Fibroblast of lung (primary cell): ENCODE data around the gene MS4A18. TPM values are rescaled to one million over a fixed set of nuclear protein-coding genes. Genes with fewer than 3 reads are reported as not detected.

Experiments
- DNase-seq, 2 donors: peaks; one replicate each; pipeline versions ENCODE4 v3.0.0 to v3.0.0-alpha.2; 2010; ENCODE audit warnings: low read depth in 2 of 2
- H2AFZ ChIP-seq: 2 replicates; pipeline ENCODE4 v1.5.1; 2012; ENCODE audit warnings: low read length, control low read depth, inconsistent platforms
- H3K27ac ChIP-seq: 2 replicates; pipeline ENCODE4 v1.5.1; 2011; ENCODE audit warnings: low read length, control low read depth; ENCODE audit not compliant: insufficient read depth
- H3K27me3 ChIP-seq: 2 replicates; pipeline ENCODE4 v1.5.1; 2011; ENCODE audit warnings: mild to moderate bottlenecking, low read length; ENCODE audit not compliant: control insufficient read depth, insufficient read depth
- H3K36me3 ChIP-seq: 2 replicates; pipeline ENCODE4 v1.5.1; 2011; ENCODE audit warnings: low read length; ENCODE audit not compliant: control insufficient read depth, insufficient read depth
- H3K4me1 ChIP-seq: 2 replicates; pipeline ENCODE4 v1.5.1; 2011; ENCODE audit warnings: low read length; ENCODE audit not compliant: control insufficient read depth, insufficient read depth; ENCODE audit errors: extremely low read depth
- H3K4me2 ChIP-seq: 2 replicates; pipeline ENCODE4 v1.5.1; 2011; ENCODE audit warnings: low read length, control low read depth; ENCODE audit not compliant: insufficient read depth; ENCODE audit errors: extremely low read depth
- H3K4me3 ChIP-seq, 4 experiments: fragments of 200-600 bp in 1 of 4; sonication (generic) in 1 of 4; replicated peaks in 1 of 4; 2 replicates each; pipeline ENCODE4 v1.5.1; 2011 to 2016; ENCODE audit warnings: low read length in 4 of 4, low read depth in 3 of 4, mild to moderate bottlenecking in 3 of 4, control low read depth in 2 of 4, inconsistent platforms in 1 of 4, mixed read lengths in 1 of 4; ENCODE audit not compliant: insufficient read depth in 1 of 4; ENCODE audit errors: control extremely low read depth in 1 of 4
- H3K79me2 ChIP-seq: 2 replicates; pipeline ENCODE4 v1.5.1; 2012; ENCODE audit warnings: mild to moderate bottlenecking, low read length, inconsistent platforms; ENCODE audit not compliant: control insufficient read depth, insufficient read depth
- H3K9ac ChIP-seq: 2 replicates; pipeline ENCODE4 v1.5.1; 2011; ENCODE audit warnings: mild to moderate bottlenecking, low read length, control low read depth; ENCODE audit not compliant: insufficient read depth
- H3K9me3 ChIP-seq: 2 replicates; pipeline ENCODE4 v1.5.1; 2012; ENCODE audit warnings: low read depth, low read length; ENCODE audit not compliant: control insufficient read depth, insufficient read depth
- H4K20me1 ChIP-seq: 2 replicates; pipeline ENCODE4 v1.5.1; 2011; ENCODE audit warnings: low read length; ENCODE audit not compliant: control insufficient read depth, insufficient read depth; ENCODE audit errors: extremely low read depth
- EZH2 ChIP-seq: IDR thresholded peaks from 2 replicates; pipeline ENCODE4 v1.5.1; 2012; ENCODE audit warnings: low read length, control low read depth, mild to moderate bottlenecking; ENCODE audit errors: missing control alignments
- polyA plus RNA-seq, 2 donors: library from polyadenylated mRNA; depleted of rRNA in 1 of 2; stranded (reverse) in 1 of 2; unstranded in 1 of 2; fragments of >200 nt; gene quantifications; 2 replicates each; pipeline ENCODE4 v1.2.1, GENCODE V29; 2011 to 2012; ENCODE audit warnings: missing spikeins in 1 of 2
- total RNA-seq: library from RNA; depleted of rRNA; stranded (reverse); fragments of >200 nt; gene quantifications from 2 replicates; pipeline ENCODE4 v1.2.1, GENCODE V29; 2014
- TF ChIP-seq, protein P1 (sequence below), 2 donors: IDR thresholded peaks in 1 of 2; conservative IDR thresholded peaks in 1 of 2; 1 replicate in 1 of 2; 2 replicates in 1 of 2; pipeline ENCODE4 v1.5.1; 2011 to 2012; ENCODE audit warnings: low read length in 2 of 2, control low read depth in 1 of 2, inconsistent platforms in 1 of 2, low read depth in 1 of 2, mild to moderate bottlenecking in 1 of 2

Gene MS4A18
- total and polyA plus RNA-seq, 2 donors (not counting 1 experiment from before 2014, with no cell fraction given) = not detected

- Histone ChIP-seq H3K4me1 (no peaks in the 10 kb centered on the region), H3K27me3 (no peaks in the 10 kb centered on the region), H3K27ac (no peak overlapping the region), H3K36me3 (no peaks in the 10 kb centered on the region), H3K9me3 (no peaks in the 10 kb centered on the region), H3K4me3 (no peak overlapping the region), H2AFZ (no peak overlapping the region), H4K20me1 (no peaks in the 10 kb centered on the region), H3K4me2 (no peak overlapping the region), H3K9ac (no peak overlapping the region), H3K79me2 (no peaks in the 10 kb centered on the region)
- no peak for DNase-seq
- no peak for TF ChIP-seq EZH2
- TF ChIP-seq, protein P1, sequence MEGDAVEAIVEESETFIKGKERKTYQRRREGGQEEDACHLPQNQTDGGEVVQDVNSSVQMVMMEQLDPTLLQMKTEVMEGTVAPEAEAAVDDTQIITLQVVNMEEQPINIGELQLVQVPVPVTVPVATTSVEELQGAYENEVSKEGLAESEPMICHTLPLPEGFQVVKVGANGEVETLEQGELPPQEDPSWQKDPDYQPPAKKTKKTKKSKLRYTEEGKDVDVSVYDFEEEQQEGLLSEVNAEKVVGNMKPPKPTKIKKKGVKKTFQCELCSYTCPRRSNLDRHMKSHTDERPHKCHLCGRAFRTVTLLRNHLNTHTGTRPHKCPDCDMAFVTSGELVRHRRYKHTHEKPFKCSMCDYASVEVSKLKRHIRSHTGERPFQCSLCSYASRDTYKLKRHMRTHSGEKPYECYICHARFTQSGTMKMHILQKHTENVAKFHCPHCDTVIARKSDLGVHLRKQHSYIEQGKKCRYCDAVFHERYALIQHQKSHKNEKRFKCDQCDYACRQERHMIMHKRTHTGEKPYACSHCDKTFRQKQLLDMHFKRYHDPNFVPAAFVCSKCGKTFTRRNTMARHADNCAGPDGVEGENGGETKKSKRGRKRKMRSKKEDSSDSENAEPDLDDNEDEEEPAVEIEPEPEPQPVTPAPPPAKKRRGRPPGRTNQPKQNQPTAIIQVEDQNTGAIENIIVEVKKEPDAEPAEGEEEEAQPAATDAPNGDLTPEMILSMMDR (conservative IDR thresholded peaks at IDR 0.05 in 1 of 2, IDR thresholded peaks at IDR 0.05 in 1 of 2; ENCODE audit: low read depth in 1 of 2, low read length in 2 of 2) = no peak
These were observed 16.9 kb downstream of the MS4A18 start for GRCh38 chr11:60741421-60741820.

GRCh38 chr11:60743058-60743457 lies 18.5 kb downstream of the MS4A18 start:
- H3K4me3 ChIP-seq = no peak overlapping the region
- H3K9me3 ChIP-seq = no peaks in the 10 kb centered on the region
- H3K4me2 ChIP-seq = no peak overlapping the region
- H3K36me3 ChIP-seq = no peaks in the 10 kb centered on the region
- TF ChIP-seq EZH2 = no peak
- TF ChIP-seq, protein P1 (conservative IDR thresholded peaks at IDR 0.05 in 1 of 2, IDR thresholded peaks at IDR 0.05 in 1 of 2; ENCODE audit: low read depth in 1 of 2, low read length in 2 of 2) = no peak
- no peak for DNase-seq
- no peak overlapping the region for H2AFZ ChIP-seq
- no peak overlapping the region for H3K27ac ChIP-seq
- no peaks in the 10 kb centered on the region for H3K4me1 ChIP-seq
- no peaks in the 10 kb centered on the region for H3K79me2 ChIP-seq
- no peaks in the 10 kb centered on the region for H4K20me1 ChIP-seq
- no peak overlapping the region for H3K9ac ChIP-seq
- no peaks in the 10 kb centered on the region for H3K27me3 ChIP-seq

DNA sequence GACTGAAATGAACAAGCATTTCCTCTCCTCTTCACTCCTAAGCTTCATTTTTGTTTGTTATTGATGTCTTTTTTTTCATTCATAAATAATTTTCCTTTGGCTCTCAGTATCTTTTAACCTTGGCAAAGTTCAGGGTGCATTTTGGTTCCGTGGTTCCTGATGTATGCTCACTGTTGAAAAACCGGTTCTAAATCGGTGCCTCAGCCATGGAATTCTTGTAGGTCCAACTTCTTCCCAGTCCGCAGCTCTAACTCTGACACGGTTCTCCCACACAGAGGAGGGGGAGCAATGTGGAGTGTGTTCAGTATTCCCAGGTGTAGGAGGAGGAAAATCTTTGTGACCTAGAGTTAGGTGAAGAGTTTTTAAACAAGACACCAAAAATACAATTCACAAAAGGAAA lies 19.6 kb downstream of the MS4A18 start:
- TF ChIP-seq, protein P1 (conservative IDR thresholded peaks at IDR 0.05 in 1 of 2, IDR thresholded peaks at IDR 0.05 in 1 of 2; ENCODE audit: low read depth in 1 of 2, low read length in 2 of 2) = no peak
- no peak for TF ChIP-seq EZH2
- H3K4me3 ChIP-seq = no peak overlapping the region
- H3K9ac ChIP-seq = no peak overlapping the region
- no peaks in the 10 kb centered on the region for H3K9me3 ChIP-seq
- no peaks in the 10 kb centered on the region for H3K4me1 ChIP-seq
- no peak overlapping the region for H3K4me2 ChIP-seq
- no peaks in the 10 kb centered on the region for H3K27me3 ChIP-seq
- H4K20me1 ChIP-seq = no peaks in the 10 kb centered on the region
- H3K79me2 ChIP-seq = no peaks in the 10 kb centered on the region
- no peak overlapping the region for H3K27ac ChIP-seq
- no peaks in the 10 kb centered on the region for H3K36me3 ChIP-seq
- DNase-seq = no peak
- H2AFZ ChIP-seq = no peak overlapping the region
